ENCODE results near the gene DOCK4. TPM values are rescaled to one million over a fixed set of nuclear protein-coding genes. Genes with fewer than 3 reads are reported as not detected.

DOCK4 gene
- total and polyA plus RNA-seq, 4 donors, result 7.2 to 48.9 (median 12.8) TPM

- Histone ChIP-seq H3K4me3 (ENCODE audit: low read depth in 1 of 3, low read length in 3 of 3) (no peak overlapping the region), H3K27me3 (ENCODE audit: control insufficient read depth in 4 of 4, insufficient read depth in 4 of 4, low read length in 3 of 4) (no peaks in the 10 kb centered on the region), H3K9me3 (ENCODE audit: control insufficient read depth in 4 of 4, low read length in 3 of 4) (no peaks in the 10 kb centered on the region), H3K36me3 (ENCODE audit: control insufficient read depth in 4 of 4, insufficient read depth in 3 of 4, low read depth in 1 of 4, low read length in 3 of 4) (no peaks in the 10 kb centered on the region), H3K9ac (ENCODE audit: low read depth in 1 of 2, low read length in 2 of 2) (no peak overlapping the region), H3K27ac (ENCODE audit: low read depth in 1 of 2, low read length in 2 of 2) (no peak overlapping the region), H3K4me1 (ENCODE audit: control insufficient read depth in 4 of 4, insufficient read depth in 4 of 4, low read length in 3 of 4) (peaks cover 0 to 5% (median 2%) of the 10 kb centered on the region in 4 donors)
- 76% methylated on average over 8 of the region's 8 CpGs for WGBS
- DNase-seq (ENCODE audit: low spot score), result no peak
- TF ChIP-seq MAX (IDR thresholded peaks at IDR 0.05) (no peak), EGR1 (IDR thresholded peaks at IDR 0.05; ENCODE audit: low read depth in 2 of 2) (no peak), CTCF (IDR thresholded peaks at IDR 0.05; ENCODE audit: low read depth, low read length, missing input control) (no peak), GABPA (IDR thresholded peaks at IDR 0.05 in 1 of 2, conservative IDR thresholded peaks at IDR 0.05 in 1 of 2) (no peak), HNF4A (conservative IDR thresholded peaks at IDR 0.05) (no peak), RXRA (IDR thresholded peaks at IDR 0.05) (no peak), SP1 (IDR thresholded peaks at IDR 0.05) (no peak), ATF3 (IDR thresholded peaks at IDR 0.05) (no peak), HNF4G (IDR thresholded peaks at IDR 0.05) (no peak), RAD21 (IDR thresholded peaks at IDR 0.05) (no peak)
Measured at GRCh38 chr7:112101201-112101846, 104.9 kb downstream of the DOCK4 start.

DNA sequence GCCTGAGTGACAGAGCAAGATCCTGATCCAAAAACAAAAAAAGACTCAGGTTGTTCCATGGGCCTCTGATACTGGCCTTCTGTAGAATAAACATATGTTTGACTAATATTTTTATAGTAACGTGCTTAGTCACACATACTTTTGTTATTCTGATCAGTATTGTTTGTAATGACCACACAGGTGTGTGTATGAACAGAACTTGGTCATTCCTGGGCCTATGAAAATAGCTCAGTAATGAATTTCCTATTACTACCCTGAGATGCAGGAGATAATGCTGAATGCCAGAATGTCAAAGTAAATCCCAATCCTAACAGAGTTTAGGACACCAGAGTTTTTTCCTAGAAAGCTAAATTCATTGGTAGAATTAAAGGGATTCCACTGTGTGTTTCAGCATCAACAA is 108.7 kb downstream of the DOCK4 start:
- WGBS, result 92% methylated on average over 1 of the region's 1 CpG
- Histone ChIP-seq H3K27ac (ENCODE audit: low read depth in 1 of 2, low read length in 2 of 2) (no peak overlapping the region), H3K9me3 (ENCODE audit: control insufficient read depth in 4 of 4, low read length in 3 of 4) (no peaks in the 10 kb centered on the region), H3K27me3 (ENCODE audit: control insufficient read depth in 4 of 4, insufficient read depth in 4 of 4, low read length in 3 of 4) (no peaks in the 10 kb centered on the region), H3K4me1 (ENCODE audit: control insufficient read depth in 4 of 4, insufficient read depth in 4 of 4, low read length in 3 of 4) (peaks cover 0 to 1% (median 0%) of the 10 kb centered on the region in 4 donors), H3K9ac (ENCODE audit: low read depth in 1 of 2, low read length in 2 of 2) (no peak overlapping the region), H3K36me3 (ENCODE audit: control insufficient read depth in 4 of 4, insufficient read depth in 3 of 4, low read depth in 1 of 4, low read length in 3 of 4) (no peaks in the 10 kb centered on the region), H3K4me3 (ENCODE audit: low read depth in 1 of 3, low read length in 3 of 3) (no peak overlapping the region)
- no peak for DNase-seq (ENCODE audit: low spot score)
- TF ChIP-seq, protein P1, sequence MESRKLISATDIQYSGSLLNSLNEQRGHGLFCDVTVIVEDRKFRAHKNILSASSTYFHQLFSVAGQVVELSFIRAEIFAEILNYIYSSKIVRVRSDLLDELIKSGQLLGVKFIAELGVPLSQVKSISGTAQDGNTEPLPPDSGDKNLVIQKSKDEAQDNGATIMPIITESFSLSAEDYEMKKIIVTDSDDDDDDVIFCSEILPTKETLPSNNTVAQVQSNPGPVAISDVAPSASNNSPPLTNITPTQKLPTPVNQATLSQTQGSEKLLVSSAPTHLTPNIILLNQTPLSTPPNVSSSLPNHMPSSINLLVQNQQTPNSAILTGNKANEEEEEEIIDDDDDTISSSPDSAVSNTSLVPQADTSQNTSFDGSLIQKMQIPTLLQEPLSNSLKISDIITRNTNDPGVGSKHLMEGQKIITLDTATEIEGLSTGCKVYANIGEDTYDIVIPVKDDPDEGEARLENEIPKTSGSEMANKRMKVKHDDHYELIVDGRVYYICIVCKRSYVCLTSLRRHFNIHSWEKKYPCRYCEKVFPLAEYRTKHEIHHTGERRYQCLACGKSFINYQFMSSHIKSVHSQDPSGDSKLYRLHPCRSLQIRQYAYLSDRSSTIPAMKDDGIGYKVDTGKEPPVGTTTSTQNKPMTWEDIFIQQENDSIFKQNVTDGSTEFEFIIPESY (IDR thresholded peaks at IDR 0.05), result no peak
- TF ChIP-seq MAX (IDR thresholded peaks at IDR 0.05), result no peak
- no peak for TF ChIP-seq RXRA (IDR thresholded peaks at IDR 0.05)
- TF ChIP-seq YY1 (IDR thresholded peaks at IDR 0.05), result no peak
- no peak for TF ChIP-seq RAD21 (IDR thresholded peaks at IDR 0.05)
- no peak for TF ChIP-seq FOXA2 (IDR thresholded peaks at IDR 0.05)
- no peak for TF ChIP-seq HNF4A (conservative IDR thresholded peaks at IDR 0.05)

Measured in liver (tissue), 9 donors.